ENCODE data around the gene HMGCLL1.

HMGCLL1 gene

GRCh38 chr6:55438203-55438602 lies 140.8 kb downstream of the HMGCLL1 start:
- DNase-seq: no peak

DNA sequence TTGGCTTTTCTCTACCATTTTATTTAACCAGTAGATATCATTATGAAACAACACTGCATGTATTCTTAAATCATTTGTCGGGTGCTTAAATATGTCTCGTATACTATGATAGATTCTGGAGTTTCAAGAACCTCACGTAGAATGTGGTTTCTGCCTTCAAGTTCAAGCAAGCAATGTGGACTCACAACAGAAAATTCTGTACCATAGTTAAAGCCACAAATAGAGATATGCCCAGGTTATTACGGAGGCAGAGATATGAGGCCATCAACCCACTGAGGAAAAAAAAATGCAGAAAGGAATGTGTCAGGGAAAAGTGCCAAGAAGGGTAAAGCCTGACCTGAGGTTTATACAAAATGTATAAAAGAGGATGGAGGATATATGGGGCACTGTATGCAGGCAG lies 141.9 kb downstream of the HMGCLL1 start:
- DNase-seq: no peak

DNA sequence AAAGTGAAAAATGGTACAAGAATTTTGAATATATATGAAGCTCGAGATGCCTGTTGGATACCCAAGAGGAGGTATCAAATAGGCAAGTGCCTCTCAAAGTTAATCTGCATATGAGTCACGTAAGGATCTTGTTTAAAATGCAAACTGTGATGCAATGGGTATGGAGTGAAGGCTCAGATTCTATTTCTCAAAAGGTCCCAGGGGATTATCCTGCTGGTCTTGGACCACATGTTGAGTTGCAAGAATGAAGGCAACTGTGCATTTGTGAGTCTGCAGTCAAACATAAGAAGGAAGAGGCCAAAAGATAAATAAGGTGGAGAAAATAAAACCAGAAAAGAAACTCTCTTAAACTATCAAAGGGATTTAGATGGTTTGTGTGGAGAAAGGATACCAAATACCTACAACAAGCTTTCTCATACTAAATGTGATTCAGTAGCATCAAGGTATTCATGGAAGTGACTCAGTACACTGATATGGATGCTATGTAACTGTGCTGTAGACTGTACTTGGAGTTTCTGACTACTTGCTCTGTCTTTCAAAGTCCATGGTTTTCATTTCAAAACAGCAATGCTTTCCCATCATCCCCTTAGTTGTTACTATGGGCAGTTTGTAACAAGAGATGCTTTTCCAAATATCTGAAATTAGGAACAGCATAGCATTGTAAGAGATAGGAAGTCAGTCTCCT lies 145.4 kb downstream of the HMGCLL1 start:
- DNase-seq: no peak

GRCh38 chr6:55423933-55424332 lies 155.1 kb downstream of the HMGCLL1 start:
- no peak for DNase-seq

GRCh38 chr6:55410674-55411073 lies 168.3 kb downstream of the HMGCLL1 start:
- no peak for DNase-seq

DNA sequence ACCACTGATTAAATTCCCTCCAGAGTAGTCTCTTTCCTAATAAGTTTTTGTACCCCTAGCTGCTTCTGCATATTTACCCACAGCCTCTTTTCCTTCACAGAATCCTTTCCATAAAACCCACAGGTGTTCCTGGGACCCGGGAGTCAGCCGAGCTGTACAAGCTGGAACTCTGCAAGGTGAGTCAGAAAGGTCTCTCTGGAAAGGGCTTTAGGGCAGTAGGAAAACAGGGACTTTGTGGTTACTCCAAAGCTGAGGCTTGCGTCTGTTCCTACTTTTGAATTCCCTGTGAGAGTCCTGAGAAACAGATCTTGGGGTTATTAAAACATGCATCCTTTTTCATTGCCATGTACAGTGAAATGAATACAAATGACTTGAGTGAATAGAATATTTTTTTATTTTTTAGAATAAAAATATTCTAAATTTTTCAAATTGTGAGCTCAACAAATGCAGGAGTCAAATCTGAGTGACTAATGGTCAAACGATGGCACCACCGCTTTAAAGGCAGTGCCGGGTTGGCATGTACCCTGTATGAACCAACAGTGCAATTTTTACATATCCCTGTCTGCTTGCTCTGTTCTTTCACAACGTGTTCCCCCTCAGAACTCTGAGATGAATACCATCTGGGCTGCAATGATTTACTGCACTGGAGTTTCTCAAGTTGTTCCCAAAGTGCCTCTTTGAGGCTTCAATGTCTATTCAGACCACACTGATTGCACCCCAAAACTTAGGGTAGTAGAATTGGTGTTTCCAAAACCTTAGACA lies 173.3 kb downstream of the HMGCLL1 start:
- DNase-seq: no peak

GRCh38 chr6:55399351-55399750 lies 179.6 kb downstream of the HMGCLL1 start:
- no peak for DNase-seq

DNA sequence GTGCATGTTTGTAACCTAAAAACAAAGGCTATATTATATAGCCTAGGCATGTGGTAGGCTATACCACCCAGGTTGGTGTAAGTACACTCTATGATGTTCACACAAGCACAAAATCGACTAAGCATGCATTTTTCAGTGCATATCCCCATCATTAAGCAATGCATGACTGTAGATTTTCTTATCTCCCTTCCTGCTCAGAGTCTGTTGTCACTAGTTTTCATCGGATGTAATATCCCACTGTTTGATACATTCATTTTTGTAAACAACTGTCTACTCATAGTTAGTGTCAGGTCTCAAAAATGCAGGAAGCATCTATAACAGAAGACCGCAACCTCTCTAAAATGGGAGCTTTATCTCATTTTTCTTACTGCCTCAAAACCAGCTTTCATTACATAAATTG lies 181.0 kb downstream of the HMGCLL1 start:
- DNase-seq: no peak

DNA sequence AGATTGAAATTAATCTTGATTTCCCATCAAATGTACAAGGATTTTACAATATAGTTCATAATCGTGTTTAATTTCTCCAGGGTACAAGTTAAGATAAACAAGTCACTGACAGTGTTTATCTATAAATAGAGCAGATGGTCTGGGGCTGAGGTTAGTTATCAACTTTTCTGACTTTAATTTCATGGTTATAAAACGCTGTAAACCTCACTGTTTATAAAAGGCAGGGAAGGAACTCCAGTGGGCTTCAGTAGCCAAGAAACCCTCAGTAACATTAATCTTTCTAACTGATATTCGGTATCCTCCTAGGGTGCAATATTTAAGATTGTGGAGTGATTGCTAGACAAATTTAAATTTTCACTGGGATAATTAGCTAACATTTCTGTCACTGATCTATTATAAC lies 183.1 kb downstream of the HMGCLL1 start:
- no peak for DNase-seq

GRCh38 chr6:55388211-55388610 lies 190.8 kb downstream of the HMGCLL1 start:
- DNase-seq: no peak
